OCI-LY7 (cell line): ENCODE results near the gene ARPC5L. TPM values are rescaled to one million over a fixed set of nuclear protein-coding genes. Genes with fewer than 3 reads are reported as not detected.
A peak's percentile ranks its signal among the peaks of the same experiment; 100 is the strongest.

Experiments used
- BruUV-seq: library from RNA; stranded (reverse); fragments of 400-500 nt; replicated peaks from 2 replicates; lab custom pipeline; 2021; lab: Mats Ljungman, UMichigan
- CTCF ChIA-PET: fragments of 300-600 bp; sonication (Branson Sonifier 250); formaldehyde crosslinking; loops from one replicate; lab custom pipeline; 2022; ENCODE audit warnings: antibody characterized with exemption; ENCODE audit not compliant: unreplicated experiment; lab: Charles Lee
- POLR2A ChIA-PET: fragments of 300-600 bp; sonication (Branson Sonifier 250); formaldehyde crosslinking; loops from one replicate; lab custom pipeline; 2022; ENCODE audit warnings: antibody characterized with exemption; lab: Charles Lee
- DNase-seq: peaks from one replicate; pipeline ENCODE4 v3.0.0-alpha.2; 2015; ENCODE audit warnings: low spot score
- H2AFZ ChIP-seq: fragments of 200-600 bp; sonication (generic), shearing (Covaris generic); 2 replicates; pipeline ENCODE4 v1.6.1; 2014; ENCODE audit warnings: mild to moderate bottlenecking, antibody characterized with exemption, low read length, moderate library complexity
- H3K27ac ChIP-seq: fragments of 200-600 bp; sonication (generic); 2 replicates; pipeline ENCODE4 v1.5.1; 2014; ENCODE audit warnings: mixed run types, low read depth, mild to moderate bottlenecking, moderate library complexity, low read length, inconsistent platforms; ENCODE audit not compliant: poor library complexity, severe bottlenecking
- H3K36me3 ChIP-seq: fragments of 200-600 bp; sonication (generic); 2 replicates; pipeline ENCODE4 v1.6.1; 2014; ENCODE audit warnings: mild to moderate bottlenecking, antibody characterized with exemption, low read length, moderate library complexity, mixed read lengths; ENCODE audit not compliant: insufficient read depth
- H3K4me1 ChIP-seq: fragments of 200-600 bp; sonication (generic); 2 replicates; pipeline ENCODE4 v1.5.1; 2014; ENCODE audit warnings: mild to moderate bottlenecking, low read length; ENCODE audit not compliant: insufficient read depth, poor library complexity, severe bottlenecking
- H3K4me2 ChIP-seq: fragments of 200-600 bp; sonication (generic); 2 replicates; pipeline ENCODE4 v1.6.1; 2014; ENCODE audit warnings: mild to moderate bottlenecking, low read length
- H3K4me3 ChIP-seq: fragments of 200-600 bp; sonication (generic); 2 replicates; pipeline ENCODE4 v1.5.1; 2014; ENCODE audit warnings: mild to moderate bottlenecking, low read depth, low read length; ENCODE audit not compliant: poor library complexity, severe bottlenecking
- H3K79me2 ChIP-seq: fragments of 200-600 bp; sonication (generic); 2 replicates; pipeline ENCODE4 v1.6.1; 2016; ENCODE audit warnings: low read depth, mild to moderate bottlenecking, low read length, moderate library complexity, mixed read lengths; ENCODE audit not compliant: insufficient read depth
- H3K9me2 ChIP-seq: fragments of 200-600 bp; sonication (generic); 2 replicates; pipeline ENCODE4 v1.6.1; 2016; ENCODE audit warnings: mild to moderate bottlenecking, low read length, mixed read lengths; ENCODE audit not compliant: insufficient read depth
- H3K9me3 ChIP-seq: fragments of 200-600 bp; sonication (generic); 2 replicates; pipeline ENCODE4 v1.6.1; 2014; ENCODE audit warnings: mild to moderate bottlenecking, mixed run types, low read length, mixed read lengths
- H4K20me1 ChIP-seq: fragments of 200-600 bp; sonication (generic); 2 replicates; pipeline ENCODE4 v1.6.1; 2014; ENCODE audit warnings: mild to moderate bottlenecking, antibody characterized with exemption, low read length, moderate library complexity, mixed read lengths; ENCODE audit not compliant: insufficient read depth
- EZH2phosphoT487 ChIP-seq: fragments of 200-600 bp; sonication (generic); IDR thresholded peaks from 2 replicates; pipeline ENCODE4 v1.6.1; 2018; ENCODE audit warnings: low read depth, borderline replicate concordance, mild to moderate bottlenecking, mixed run types, antibody characterized with exemption, low read length, moderate library complexity, mixed read lengths
- intact Hi-C: fragments of 100-400 bp; cut with micrococcal nuclease; formaldehyde crosslinking; loops from one replicate; pipeline ENCODE4 v1.10.0; 2022; ENCODE audit not compliant: unreplicated experiment
- total RNA-seq, 2 experiments: library from RNA; depleted of rRNA in 1 of 2; stranded (reverse); fragments of >200 nt in 1 of 2; shearing (Covaris generic) in 1 of 2; gene quantifications; 2 replicates each; pipeline ENCODE4 v1.2.3, GENCODE V29; 2014 to 2022
- TF ChIP-seq, protein P1 (sequence below): fragments of 200-600 bp; sonication (generic); conservative IDR thresholded peaks from 2 replicates; pipeline ENCODE4 v1.5.1; 2014; ENCODE audit warnings: mild to moderate bottlenecking, antibody characterized with exemption, low read length, moderate library complexity, mixed read lengths

Gene ARPC5L
- total RNA-seq, 2 experiments from 2014 or later: 74.0 to 107 TPM

DNA sequence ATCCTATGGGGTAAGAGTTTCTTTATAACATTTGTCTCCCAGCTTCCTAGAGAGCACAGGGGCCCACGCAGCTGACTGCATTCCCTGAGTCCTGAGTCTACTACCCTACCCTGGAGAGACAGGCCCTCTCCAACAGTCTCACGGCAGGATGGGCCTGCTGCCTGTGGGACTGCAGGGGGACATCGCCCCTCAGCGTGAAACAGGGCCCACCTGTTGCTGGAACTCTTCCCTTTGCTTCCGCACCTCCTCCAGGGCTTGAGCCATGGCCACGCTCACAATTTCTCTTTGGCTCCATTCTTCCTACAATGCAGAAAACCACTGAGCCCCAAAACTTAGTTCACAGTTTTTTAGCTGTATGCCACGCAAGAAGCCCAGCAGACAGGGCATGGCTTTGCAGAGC is 28.2 kb downstream of the ARPC5L start:
- Histone ChIP-seq H3K79me2 (no peaks in the 10 kb centered on the region), H3K9me2 (no peaks in the 10 kb centered on the region), H3K9me3 (no peaks in the 10 kb centered on the region), H3K27ac (no peak overlapping the region), H3K4me1 (peaks cover 8% of the 10 kb centered on the region), H3K36me3 (peaks cover 74% of the 10 kb centered on the region), H3K4me3 (no peak overlapping the region), H2AFZ (no peak overlapping the region), H3K4me2 (no peak overlapping the region), H4K20me1 (no peaks in the 10 kb centered on the region)
- POLR2A ChIA-PET: interaction anchor here (1.0 kb wide), 1 partner anchor 13 kb away, joined by 3 read pairs; no protein-coding TSS in a partner anchor
- BruUV-seq: no TSS peak
- CTCF ChIA-PET: no interaction called here
- no peak for DNase-seq
- intact Hi-C loops: loop anchor here (5.0 kb wide), 1 partner anchor 482 kb away; no protein-coding TSS in a partner anchor
- TF ChIP-seq, protein P1, sequence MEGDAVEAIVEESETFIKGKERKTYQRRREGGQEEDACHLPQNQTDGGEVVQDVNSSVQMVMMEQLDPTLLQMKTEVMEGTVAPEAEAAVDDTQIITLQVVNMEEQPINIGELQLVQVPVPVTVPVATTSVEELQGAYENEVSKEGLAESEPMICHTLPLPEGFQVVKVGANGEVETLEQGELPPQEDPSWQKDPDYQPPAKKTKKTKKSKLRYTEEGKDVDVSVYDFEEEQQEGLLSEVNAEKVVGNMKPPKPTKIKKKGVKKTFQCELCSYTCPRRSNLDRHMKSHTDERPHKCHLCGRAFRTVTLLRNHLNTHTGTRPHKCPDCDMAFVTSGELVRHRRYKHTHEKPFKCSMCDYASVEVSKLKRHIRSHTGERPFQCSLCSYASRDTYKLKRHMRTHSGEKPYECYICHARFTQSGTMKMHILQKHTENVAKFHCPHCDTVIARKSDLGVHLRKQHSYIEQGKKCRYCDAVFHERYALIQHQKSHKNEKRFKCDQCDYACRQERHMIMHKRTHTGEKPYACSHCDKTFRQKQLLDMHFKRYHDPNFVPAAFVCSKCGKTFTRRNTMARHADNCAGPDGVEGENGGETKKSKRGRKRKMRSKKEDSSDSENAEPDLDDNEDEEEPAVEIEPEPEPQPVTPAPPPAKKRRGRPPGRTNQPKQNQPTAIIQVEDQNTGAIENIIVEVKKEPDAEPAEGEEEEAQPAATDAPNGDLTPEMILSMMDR: no peak
- TF ChIP-seq EZH2phosphoT487: no peak

DNA sequence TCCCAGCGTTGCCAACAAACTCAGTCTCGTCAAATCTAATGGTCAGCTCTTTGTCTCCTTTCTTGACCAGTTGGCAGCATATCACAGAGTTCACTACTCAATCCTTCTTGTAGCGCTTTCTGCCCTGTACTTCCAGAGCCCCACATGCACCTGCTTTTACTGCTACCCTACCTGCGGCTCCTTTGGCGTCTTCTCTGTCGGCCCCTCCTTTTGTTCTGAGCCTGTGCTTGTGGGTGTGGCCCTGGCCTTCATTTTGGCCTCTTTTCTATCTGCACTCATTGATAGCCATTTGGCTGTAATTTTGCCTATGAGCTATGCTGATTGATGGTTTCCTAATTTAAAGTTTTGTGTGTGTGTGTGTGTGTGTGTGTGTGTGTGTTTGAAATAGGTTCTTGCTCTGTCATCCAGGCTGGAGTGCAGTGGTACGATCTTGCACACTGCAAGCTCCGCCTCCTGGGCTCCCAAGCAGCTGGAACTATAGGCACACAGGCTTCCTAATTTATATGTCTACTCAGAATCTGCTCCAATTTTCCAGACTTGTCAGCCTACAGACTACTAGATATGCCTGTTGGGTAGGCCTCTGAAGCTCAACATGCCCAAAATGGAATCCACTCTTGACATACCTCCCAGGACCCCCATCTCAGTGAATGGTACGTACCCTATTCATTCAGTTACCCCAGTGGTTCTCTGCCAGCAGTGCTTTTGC is 32.3 kb downstream of the ARPC5L start:
- Histone ChIP-seq H3K9me3 (no peaks in the 10 kb centered on the region), H3K79me2 (no peaks in the 10 kb centered on the region), H3K27ac (no peak overlapping the region), H3K36me3 (peaks cover 65% of the 10 kb centered on the region), H3K4me3 (no peak overlapping the region), H3K4me1 (peaks cover 8% of the 10 kb centered on the region), H3K4me2 (no peak overlapping the region), H3K9me2 (no peaks in the 10 kb centered on the region), H2AFZ (no peak overlapping the region), H4K20me1 (no peaks in the 10 kb centered on the region)
- no peak for DNase-seq
- no TSS peak for BruUV-seq
- intact Hi-C loops: loop anchor here (1.0 to 5.0 kb wide), 4 partner anchors 21 to 478 kb away; partner anchors contain the start of gene WDR38
- TF ChIP-seq, protein P1: no peak
- no peak for TF ChIP-seq EZH2phosphoT487
- CTCF ChIA-PET: interaction anchor here (1.1 kb wide), 1 partner anchor 114 kb away, joined by 3 read pairs; no protein-coding TSS in a partner anchor
- POLR2A ChIA-PET: interaction anchor here (1.5 kb wide), 1 partner anchor 117 kb away, joined by 3 read pairs; no protein-coding TSS in a partner anchor

DNA sequence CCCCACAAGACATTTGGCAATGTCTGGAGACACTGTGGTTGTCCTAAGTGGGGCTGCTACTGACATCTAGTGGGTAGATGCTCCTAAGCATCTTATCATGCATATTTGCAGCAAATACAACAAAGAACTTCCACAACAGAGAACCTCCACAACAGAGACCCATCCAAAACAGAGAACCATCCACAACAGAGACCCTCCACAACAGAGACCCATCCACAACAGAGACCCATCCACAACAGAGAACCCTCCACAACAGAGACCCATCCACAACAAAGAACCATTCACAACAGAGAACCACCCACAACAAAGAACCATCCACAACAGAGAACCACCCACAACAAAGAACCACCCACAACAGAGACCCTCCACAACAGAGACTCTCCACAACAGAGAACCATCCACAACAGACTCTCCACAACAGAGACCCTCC is 32.8 kb downstream of the ARPC5L start:
- H2AFZ ChIP-seq: no peak overlapping the region
- TF ChIP-seq, protein P1: peak; percentile 88
- TF ChIP-seq EZH2phosphoT487: no peak
- H3K4me3 ChIP-seq: no peak overlapping the region
- peaks cover 65% of the 10 kb centered on the region for H3K36me3 ChIP-seq
- intact Hi-C loops: loop anchor here (1.0 to 5.0 kb wide), 4 partner anchors 22 to 478 kb away; partner anchors contain the start of gene WDR38
- ChIA-PET CTCF (no interaction called here), POLR2A (no interaction called here)
- H3K79me2 ChIP-seq: no peaks in the 10 kb centered on the region
- H3K4me2 ChIP-seq: no peak overlapping the region
- no peak overlapping the region for H3K27ac ChIP-seq
- BruUV-seq: no TSS peak
- no peaks in the 10 kb centered on the region for H3K9me2 ChIP-seq
- no peaks in the 10 kb centered on the region for H3K9me3 ChIP-seq
- H4K20me1 ChIP-seq: no peaks in the 10 kb centered on the region
- peak; percentile 83 for DNase-seq
- H3K4me1 ChIP-seq: peaks cover 8% of the 10 kb centered on the region
